Measurements from ENCODE around the gene TCEAL2.
"Not testable (repeated sequence)": the region's sequence is repeated elsewhere in the genome, so short reads cannot be mapped to it uniquely, and the experiment has no call there.

Gene TCEAL2

GRCh38 chrX:102129473-102129872 is 4.0 kb downstream of the TCEAL2 start:
- in situ Hi-C loops (cut with MboI; ENCODE audit: low sequenced_read_pairs, unreplicated experiment) = no loop called here
- DNase-seq (ENCODE audit: low spot score) = no peak
- peak; percentile 28 for TF ChIP-seq CTCF (IDR thresholded peaks at IDR 0.05; ENCODE audit: borderline replicate concordance, control extremely low read depth, extremely low read depth, insufficient read depth, missing control alignments)

GRCh38 chrX:102138064-102138463 is 12.6 kb downstream of the TCEAL2 start:
- in situ Hi-C loops (cut with MboI; ENCODE audit: low sequenced_read_pairs, unreplicated experiment) = no loop called here

GRCh38 chrX:102140876-102141275 is 15.4 kb downstream of the TCEAL2 start:
- in situ Hi-C loops (cut with MboI; ENCODE audit: low sequenced_read_pairs, unreplicated experiment); DNase-seq (ENCODE audit: low spot score): not testable (repeated sequence)

More at GRCh38 chrX:102138064-102138463, 12.6 kb downstream of the TCEAL2 start:
- no peak for TF ChIP-seq CTCF (IDR thresholded peaks at IDR 0.05; ENCODE audit: borderline replicate concordance, control extremely low read depth, extremely low read depth, insufficient read depth, missing control alignments)
- DNase-seq (ENCODE audit: low spot score) = no peak

GRCh38 chrX:102141631-102142030 is 16.2 kb downstream of the TCEAL2 start:
- in situ Hi-C loops (cut with MboI; ENCODE audit: low sequenced_read_pairs, unreplicated experiment); DNase-seq (ENCODE audit: low spot score): not testable (repeated sequence)

- in situ Hi-C loops (cut with MboI; ENCODE audit: low sequenced_read_pairs, unreplicated experiment); DNase-seq (ENCODE audit: low spot score): not testable (repeated sequence)
Measured at GRCh38 chrX:102142274-102142673, 16.8 kb downstream of the TCEAL2 start, which contains the start of gene TCEAL6. TCEAL6 (minus strand) TSS chrX:102142481.

GRCh38 chrX:102154218-102154860 is 28.9 kb downstream of the TCEAL2 start:
- DNase-seq (ENCODE audit: low spot score) = no peak
- in situ Hi-C loops (cut with MboI; ENCODE audit: low sequenced_read_pairs, unreplicated experiment) = no loop called here
- no peak for TF ChIP-seq CTCF (IDR thresholded peaks at IDR 0.05; ENCODE audit: borderline replicate concordance, control extremely low read depth, extremely low read depth, insufficient read depth, missing control alignments)

- in situ Hi-C loops (cut with MboI; ENCODE audit: low sequenced_read_pairs, unreplicated experiment) = no loop called here
- no peak for TF ChIP-seq CTCF (IDR thresholded peaks at IDR 0.05; ENCODE audit: borderline replicate concordance, control extremely low read depth, extremely low read depth, insufficient read depth, missing control alignments)
- no peak for DNase-seq (ENCODE audit: low spot score)
Measured at GRCh38 chrX:102154900-102155805, 29.7 kb downstream of the TCEAL2 start.

GRCh38 chrX:102155806-102156179 is 30.3 kb downstream of the TCEAL2 start, which contains the start of gene BEX5:
BEX5 (minus strand) TSS chrX:102155977; CDS start chrX:102154265, 1,712 bp downstream.
- no peak for TF ChIP-seq CTCF (IDR thresholded peaks at IDR 0.05; ENCODE audit: borderline replicate concordance, control extremely low read depth, extremely low read depth, insufficient read depth, missing control alignments)
- peak; percentile 50 for DNase-seq (ENCODE audit: low spot score)
- in situ Hi-C loops (cut with MboI; ENCODE audit: low sequenced_read_pairs, unreplicated experiment) = no loop called here
